Osteocyte (in vitro differentiated cells): Measurements from ENCODE around the gene FBXW5. TPM values are rescaled to one million over a fixed set of nuclear protein-coding genes. Genes with fewer than 3 reads are reported as not detected.

Experiments
- DNase-seq: peaks from one replicate; pipeline ENCODE4 v3.0.0; 2021; ENCODE audit warnings: mixed read lengths; ENCODE audit not compliant: unreplicated experiment; ENCODE audit errors: extremely low spot score
- H3K27ac Mint-ChIP-seq: one replicate; pipeline ENCODE4 v1.8.0; 2021; ENCODE audit warnings: mild to moderate bottlenecking, mixed read lengths; ENCODE audit not compliant: unreplicated experiment
- H3K27me3 Mint-ChIP-seq: one replicate; pipeline ENCODE4 v1.8.0; 2021; ENCODE audit warnings: mixed read lengths; ENCODE audit not compliant: unreplicated experiment
- H3K36me3 Mint-ChIP-seq: one replicate; pipeline ENCODE4 v1.8.0; 2021; ENCODE audit warnings: mixed read lengths; ENCODE audit not compliant: unreplicated experiment
- H3K4me1 Mint-ChIP-seq: one replicate; pipeline ENCODE4 v1.8.0; 2021; ENCODE audit warnings: mixed read lengths; ENCODE audit not compliant: unreplicated experiment
- H3K4me3 Mint-ChIP-seq: one replicate; pipeline ENCODE4 v1.8.0; 2021; ENCODE audit warnings: mild to moderate bottlenecking, moderate library complexity, mixed read lengths; ENCODE audit not compliant: unreplicated experiment
- H3K9me3 Mint-ChIP-seq: one replicate; pipeline ENCODE4 v1.8.0; 2021; ENCODE audit warnings: mixed read lengths; ENCODE audit not compliant: unreplicated experiment
- total RNA-seq: library from RNA; stranded (reverse); gene quantifications from 2 replicates; pipeline ENCODE4 v1.2.1, GENCODE V29; 2021
- TF ChIP-seq, protein P1 (sequence below): fragments of 200-600 bp; sonication (generic); IDR thresholded peaks from 2 replicates; pipeline ENCODE4 v1.5.0; 2021; ENCODE audit warnings: antibody characterized with exemption, mild to moderate bottlenecking, moderate library complexity

The FBXW5 gene
- total RNA-seq, 1 donor from 2014 or later, result 84.4 TPM

DNA sequence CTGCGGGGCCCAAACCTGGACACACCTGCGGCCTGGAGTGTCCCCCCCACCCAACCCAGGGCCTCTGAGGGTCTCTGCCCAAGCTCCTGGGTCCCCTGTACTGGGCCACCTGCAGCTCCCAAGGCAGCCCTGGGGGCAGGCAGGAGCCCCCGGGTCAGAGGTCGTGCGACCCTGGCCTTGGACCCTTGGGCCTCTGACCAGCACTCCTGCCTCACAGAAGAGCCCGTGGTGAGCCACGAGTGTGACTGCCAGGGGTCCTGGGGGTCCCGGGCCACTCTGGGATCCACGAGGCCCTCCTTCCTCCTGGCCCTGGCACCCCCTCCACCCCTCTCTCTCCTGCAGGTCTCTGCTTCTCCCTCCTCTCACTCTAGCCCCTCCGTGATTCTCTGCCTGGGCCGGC, 27.8 kb upstream of the FBXW5 start:
- Mint-ChIP-seq H3K9me3 (no peaks in the 10 kb centered on the region), H3K27me3 (no peaks in the 10 kb centered on the region), H3K4me3 (no peak overlapping the region), H3K36me3 (no peaks in the 10 kb centered on the region), H3K4me1 (peaks cover 4% of the 10 kb centered on the region), H3K27ac (no peak overlapping the region)
- TF ChIP-seq, protein P1, sequence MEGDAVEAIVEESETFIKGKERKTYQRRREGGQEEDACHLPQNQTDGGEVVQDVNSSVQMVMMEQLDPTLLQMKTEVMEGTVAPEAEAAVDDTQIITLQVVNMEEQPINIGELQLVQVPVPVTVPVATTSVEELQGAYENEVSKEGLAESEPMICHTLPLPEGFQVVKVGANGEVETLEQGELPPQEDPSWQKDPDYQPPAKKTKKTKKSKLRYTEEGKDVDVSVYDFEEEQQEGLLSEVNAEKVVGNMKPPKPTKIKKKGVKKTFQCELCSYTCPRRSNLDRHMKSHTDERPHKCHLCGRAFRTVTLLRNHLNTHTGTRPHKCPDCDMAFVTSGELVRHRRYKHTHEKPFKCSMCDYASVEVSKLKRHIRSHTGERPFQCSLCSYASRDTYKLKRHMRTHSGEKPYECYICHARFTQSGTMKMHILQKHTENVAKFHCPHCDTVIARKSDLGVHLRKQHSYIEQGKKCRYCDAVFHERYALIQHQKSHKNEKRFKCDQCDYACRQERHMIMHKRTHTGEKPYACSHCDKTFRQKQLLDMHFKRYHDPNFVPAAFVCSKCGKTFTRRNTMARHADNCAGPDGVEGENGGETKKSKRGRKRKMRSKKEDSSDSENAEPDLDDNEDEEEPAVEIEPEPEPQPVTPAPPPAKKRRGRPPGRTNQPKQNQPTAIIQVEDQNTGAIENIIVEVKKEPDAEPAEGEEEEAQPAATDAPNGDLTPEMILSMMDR, result no peak
- DNase-seq, result no peak

DNA sequence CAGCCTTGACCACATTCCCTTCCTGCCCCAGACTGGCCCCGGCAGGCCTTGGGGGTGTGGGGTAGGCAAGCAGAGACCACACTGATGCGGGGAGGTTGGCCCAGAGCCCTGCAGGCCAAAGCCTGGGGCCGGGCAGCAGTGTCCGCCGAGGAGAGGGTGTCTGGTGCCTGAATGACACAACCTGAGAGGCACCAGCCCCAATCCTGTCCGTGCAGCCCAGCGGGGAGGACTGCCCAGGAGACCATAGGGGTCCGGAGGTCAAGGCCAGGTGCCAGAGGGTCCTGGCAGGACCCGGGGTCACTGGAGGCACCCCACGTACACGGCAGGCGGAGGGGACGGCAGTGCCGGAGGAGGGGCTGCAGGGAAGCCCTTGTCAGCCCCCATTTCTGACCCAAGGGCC, 27.2 kb upstream of the FBXW5 start:
- H3K27me3 Mint-ChIP-seq, result no peaks in the 10 kb centered on the region
- H3K36me3 Mint-ChIP-seq, result no peaks in the 10 kb centered on the region
- no peak for DNase-seq
- peaks cover 4% of the 10 kb centered on the region for H3K4me1 Mint-ChIP-seq
- H3K4me3 Mint-ChIP-seq, result no peak overlapping the region
- no peaks in the 10 kb centered on the region for H3K9me3 Mint-ChIP-seq
- TF ChIP-seq, protein P1, result no peak
- no peak overlapping the region for H3K27ac Mint-ChIP-seq

DNA sequence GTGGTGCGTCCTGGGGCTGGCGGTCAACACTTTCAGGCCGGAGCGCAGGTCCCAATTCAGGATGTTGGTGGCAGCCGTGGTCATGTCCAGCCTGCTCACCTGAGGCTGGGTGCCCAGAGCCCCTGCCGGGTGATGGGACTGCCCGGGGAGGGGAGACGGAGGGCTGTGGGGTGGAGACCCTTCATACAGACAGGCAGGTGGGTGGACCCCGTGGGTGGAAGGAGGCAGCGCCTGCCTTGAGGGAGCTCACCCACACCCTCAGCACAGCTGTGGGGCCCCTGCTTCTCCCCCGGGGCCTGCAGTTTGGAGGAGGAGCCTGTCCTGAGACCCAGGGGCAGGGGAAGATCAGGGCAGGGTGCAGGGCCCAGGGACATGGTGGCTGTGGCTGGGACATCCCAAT, 25.8 kb upstream of the FBXW5 start:
- no peaks in the 10 kb centered on the region for H3K9me3 Mint-ChIP-seq
- peaks cover 3% of the 10 kb centered on the region for H3K4me1 Mint-ChIP-seq
- peaks cover 3% of the 10 kb centered on the region for H3K27me3 Mint-ChIP-seq
- no peak overlapping the region for H3K27ac Mint-ChIP-seq
- no peak for DNase-seq
- TF ChIP-seq, protein P1, result no peak
- H3K4me3 Mint-ChIP-seq, result no peak overlapping the region
- H3K36me3 Mint-ChIP-seq, result no peaks in the 10 kb centered on the region

DNA sequence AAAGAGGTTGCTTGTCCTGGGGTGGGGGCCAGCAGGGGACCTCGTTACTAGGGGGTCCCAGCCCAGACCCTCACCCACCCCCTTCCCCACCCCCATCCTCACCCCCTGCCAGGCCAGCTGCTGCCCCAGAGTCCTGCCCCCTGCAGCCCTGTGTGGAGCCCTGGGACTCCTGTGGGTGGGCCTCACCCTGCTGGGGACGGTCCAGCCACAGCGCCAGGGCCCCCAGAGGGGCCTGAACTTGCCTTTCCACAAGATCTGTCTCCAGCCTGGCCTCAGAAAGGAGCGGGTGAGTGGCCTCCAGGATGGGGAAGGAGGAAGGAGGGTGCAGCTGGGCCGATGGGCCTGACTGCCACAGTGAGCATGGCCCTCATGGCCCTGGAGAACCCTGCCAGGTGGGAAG, 25.2 kb upstream of the FBXW5 start:
- Mint-ChIP-seq H3K36me3 (no peaks in the 10 kb centered on the region), H3K4me1 (no peaks in the 10 kb centered on the region), H3K27me3 (peaks cover 3% of the 10 kb centered on the region), H3K9me3 (no peaks in the 10 kb centered on the region), H3K4me3 (no peak overlapping the region), H3K27ac (no peak overlapping the region)
- TF ChIP-seq, protein P1, result no peak
- no peak for DNase-seq

DNA sequence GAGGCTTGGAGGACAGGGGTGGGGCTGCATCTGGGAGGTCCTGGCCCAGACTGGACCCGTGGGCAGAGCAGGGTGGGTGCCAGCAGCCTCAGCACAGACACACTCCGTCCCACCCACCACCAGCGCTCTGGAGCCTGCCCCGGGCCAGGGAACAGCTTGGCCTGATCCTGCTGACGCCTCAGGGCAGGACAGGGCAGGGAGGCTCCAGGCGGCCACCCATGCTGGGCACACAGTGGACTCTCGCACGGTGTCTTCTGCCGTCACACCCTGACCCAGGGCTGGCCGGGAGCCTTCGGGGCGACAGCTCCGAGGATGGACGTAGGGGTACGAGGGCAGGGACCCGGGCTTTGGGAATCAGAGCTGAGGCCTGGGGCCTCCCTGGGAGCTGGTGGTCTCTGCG, 24.6 kb upstream of the FBXW5 start:
- no peak for DNase-seq
- peaks cover 2% of the 10 kb centered on the region for H3K4me1 Mint-ChIP-seq
- no peaks in the 10 kb centered on the region for H3K9me3 Mint-ChIP-seq
- TF ChIP-seq, protein P1, result no peak
- H3K36me3 Mint-ChIP-seq, result no peaks in the 10 kb centered on the region
- peaks cover 3% of the 10 kb centered on the region for H3K27me3 Mint-ChIP-seq
- no peak overlapping the region for H3K27ac Mint-ChIP-seq
- no peak overlapping the region for H3K4me3 Mint-ChIP-seq
